Muscle layer of duodenum (tissue), 2 donors: ENCODE data around the gene CERK.

ENCODE experiments used
- H3K27ac ChIP-seq: one replicate; pipeline ENCODE4 v1.7.0; 2013; ENCODE audit warnings: mild to moderate bottlenecking, low read length
- H3K27me3 ChIP-seq: one replicate; pipeline ENCODE4 v1.7.0; 2013; ENCODE audit warnings: low read depth, mild to moderate bottlenecking, control low read depth, low read length
- H3K36me3 ChIP-seq, 2 donors: one replicate each; pipeline ENCODE4 v1.7.0; 2013; ENCODE audit warnings: low read length in 2 of 2, control low read depth in 1 of 2, mild to moderate bottlenecking in 1 of 2; ENCODE audit not compliant: insufficient read depth in 2 of 2, control insufficient read depth in 1 of 2
- H3K4me1 ChIP-seq, 2 donors: one replicate each; pipeline ENCODE4 v1.7.0; 2013; ENCODE audit warnings: low read length in 2 of 2, mild to moderate bottlenecking in 2 of 2, control low read depth in 1 of 2, moderate library complexity in 1 of 2; ENCODE audit not compliant: insufficient read depth in 2 of 2, control insufficient read depth in 1 of 2
- H3K4me3 ChIP-seq, 2 donors: one replicate each; pipeline ENCODE4 v1.7.0; 2013; ENCODE audit warnings: low read length in 2 of 2, low read depth in 1 of 2, mild to moderate bottlenecking in 1 of 2
- H3K9me3 ChIP-seq, 2 donors: one replicate each; pipeline ENCODE4 v1.7.0; 2013; ENCODE audit warnings: low read length in 2 of 2, control low read depth in 1 of 2, mild to moderate bottlenecking in 1 of 2; ENCODE audit not compliant: control insufficient read depth in 1 of 2
- donor health status: healthy.

Gene CERK

DNA sequence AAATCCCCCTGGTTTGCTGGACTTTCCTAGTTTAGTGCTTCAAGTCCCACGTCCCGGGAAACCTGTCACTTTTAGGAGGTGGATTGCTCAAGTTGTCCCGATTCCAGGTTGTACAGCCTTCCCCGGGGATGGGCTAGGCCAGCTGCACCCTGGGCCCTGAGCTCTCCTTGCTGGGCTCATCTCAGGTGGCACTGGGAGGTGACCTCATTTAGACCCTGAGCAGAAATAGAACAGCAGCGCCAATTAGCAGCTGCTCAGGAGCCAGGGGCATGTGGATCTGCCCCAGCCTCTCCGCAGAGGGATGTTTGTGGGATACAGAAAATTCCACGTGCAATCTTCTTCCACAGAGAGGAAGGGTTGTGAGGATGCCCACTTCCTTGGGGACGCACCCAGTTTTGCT lies 9.6 kb upstream of the CERK start:
- Histone ChIP-seq H3K9me3 (no peaks in the 10 kb centered on the region), H3K27ac (no peak overlapping the region), H3K4me3 (no peak overlapping the region), H3K4me1 (peaks cover 10 to 11% of the 10 kb centered on the region in 2 donors), H3K36me3 (no peaks in the 10 kb centered on the region), H3K27me3 (no peaks in the 10 kb centered on the region)

DNA sequence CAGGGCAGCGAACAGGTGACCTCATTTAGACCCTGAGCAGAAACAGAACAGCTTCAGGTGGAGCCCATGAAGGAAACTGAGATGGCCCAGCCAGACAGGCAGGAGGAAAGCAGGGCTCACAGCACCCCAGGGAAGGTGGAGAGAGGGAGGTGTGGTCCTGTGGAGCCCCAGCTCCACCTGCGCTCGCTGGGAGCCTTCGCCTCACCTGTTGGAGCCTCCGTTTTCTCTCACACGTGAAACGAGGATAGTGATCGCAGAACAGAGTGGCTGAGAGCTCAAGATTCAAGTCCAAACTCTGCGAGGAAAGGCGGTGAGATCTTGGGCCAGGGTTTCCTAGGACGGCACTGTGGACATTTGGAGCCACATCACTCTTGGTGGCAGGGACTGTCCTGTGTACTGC lies 8.6 kb upstream of the CERK start:
- H3K36me3 ChIP-seq: no peaks in the 10 kb centered on the region
- no peak overlapping the region for H3K4me3 ChIP-seq
- H3K4me1 ChIP-seq: peaks cover 10 to 11% of the 10 kb centered on the region in 2 donors
- no peak overlapping the region for H3K27ac ChIP-seq
- H3K9me3 ChIP-seq: no peaks in the 10 kb centered on the region
- no peaks in the 10 kb centered on the region for H3K27me3 ChIP-seq

DNA sequence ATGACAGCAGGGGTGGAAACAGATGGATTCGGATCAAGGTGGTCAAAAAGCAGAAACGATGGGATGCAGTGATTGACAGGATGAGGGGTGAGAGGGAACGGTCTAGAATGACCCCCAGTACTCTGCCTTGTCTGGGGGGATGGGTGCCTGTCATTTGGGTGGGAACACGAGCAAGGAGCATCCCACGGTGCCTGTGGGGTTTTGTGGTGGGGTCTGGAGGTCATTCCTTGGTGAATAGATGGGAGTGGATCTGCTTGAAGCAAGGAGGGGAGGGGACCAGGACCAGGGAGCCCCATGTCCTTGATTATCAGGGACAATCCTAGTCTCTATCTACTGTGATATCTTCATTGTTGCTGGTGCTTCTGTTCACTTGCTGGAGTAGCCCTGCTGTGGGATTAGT lies 8.1 kb upstream of the CERK start:
- peaks cover 7 to 11% of the 10 kb centered on the region in 2 donors for H3K4me1 ChIP-seq

DNA sequence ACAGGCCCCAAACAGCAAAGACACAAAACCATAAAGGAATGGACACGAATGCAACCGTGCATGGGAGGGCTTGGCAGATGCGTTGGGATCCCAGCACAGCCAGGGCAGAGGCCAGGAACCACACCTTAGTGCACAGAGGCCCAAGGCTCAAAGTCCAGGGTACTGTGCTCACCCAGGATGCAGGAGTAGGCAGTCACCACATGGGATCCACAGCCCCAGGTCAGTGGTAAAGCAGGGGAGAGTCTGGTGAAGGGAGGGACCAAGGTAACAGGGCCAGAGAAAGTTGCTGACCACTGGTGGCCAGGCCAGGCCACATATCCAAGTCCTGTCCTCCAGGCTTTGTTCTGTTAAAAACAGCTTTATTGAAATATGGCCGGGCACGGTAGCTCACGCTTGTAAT lies 6.5 kb upstream of the CERK start:
- Histone ChIP-seq H3K4me3 (no peak overlapping the region), H3K4me1 (peaks cover 2 to 14% of the 10 kb centered on the region in 2 donors), H3K9me3 (no peaks in the 10 kb centered on the region), H3K27ac (no peak overlapping the region), H3K36me3 (no peaks in the 10 kb centered on the region), H3K27me3 (no peaks in the 10 kb centered on the region)

More for the DNA sequence above, 8.1 kb upstream of the CERK start:
- no peaks in the 10 kb centered on the region for H3K9me3 ChIP-seq
- H3K27ac ChIP-seq: no peak overlapping the region
- no peaks in the 10 kb centered on the region for H3K36me3 ChIP-seq
- H3K27me3 ChIP-seq: no peaks in the 10 kb centered on the region
- H3K4me3 ChIP-seq: no peak overlapping the region

DNA sequence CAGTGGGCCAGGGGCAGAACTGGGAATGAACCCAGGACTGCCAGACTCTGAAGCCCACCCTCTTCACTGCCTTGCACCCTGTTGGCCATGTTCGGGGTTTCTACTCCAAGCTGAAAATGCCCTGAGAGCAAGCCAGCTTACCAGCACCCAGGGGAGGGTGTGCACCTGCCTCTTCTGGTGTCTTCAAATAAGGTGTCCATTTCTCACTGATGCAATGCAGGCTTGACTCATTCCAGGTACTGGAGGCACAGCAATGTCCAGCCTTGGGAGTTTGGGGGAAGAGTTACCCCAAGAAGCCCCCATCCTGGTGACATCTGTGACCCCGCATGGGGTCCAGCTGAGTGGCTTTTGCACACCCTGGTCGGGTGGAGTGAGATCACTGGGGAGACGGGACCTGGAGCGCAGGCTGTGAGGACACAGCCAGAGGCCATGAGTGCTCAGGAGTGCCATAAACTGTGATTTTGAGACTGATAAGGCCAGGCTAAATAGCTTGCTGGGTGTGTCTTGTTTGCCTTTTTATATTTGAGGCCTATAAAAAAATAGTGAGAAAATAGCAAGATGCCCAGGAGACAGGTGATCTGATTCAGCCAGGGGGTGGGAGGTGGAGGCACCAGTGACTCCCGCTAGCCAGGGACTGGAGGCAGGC lies 4.6 kb upstream of the CERK start:
- Histone ChIP-seq H3K4me3 (no peak overlapping the region), H3K9me3 (no peaks in the 10 kb centered on the region), H3K27me3 (no peaks in the 10 kb centered on the region), H3K27ac (no peak overlapping the region), H3K4me1 (peaks cover 8 to 18% of the 10 kb centered on the region in 2 donors), H3K36me3 (no peaks in the 10 kb centered on the region)

DNA sequence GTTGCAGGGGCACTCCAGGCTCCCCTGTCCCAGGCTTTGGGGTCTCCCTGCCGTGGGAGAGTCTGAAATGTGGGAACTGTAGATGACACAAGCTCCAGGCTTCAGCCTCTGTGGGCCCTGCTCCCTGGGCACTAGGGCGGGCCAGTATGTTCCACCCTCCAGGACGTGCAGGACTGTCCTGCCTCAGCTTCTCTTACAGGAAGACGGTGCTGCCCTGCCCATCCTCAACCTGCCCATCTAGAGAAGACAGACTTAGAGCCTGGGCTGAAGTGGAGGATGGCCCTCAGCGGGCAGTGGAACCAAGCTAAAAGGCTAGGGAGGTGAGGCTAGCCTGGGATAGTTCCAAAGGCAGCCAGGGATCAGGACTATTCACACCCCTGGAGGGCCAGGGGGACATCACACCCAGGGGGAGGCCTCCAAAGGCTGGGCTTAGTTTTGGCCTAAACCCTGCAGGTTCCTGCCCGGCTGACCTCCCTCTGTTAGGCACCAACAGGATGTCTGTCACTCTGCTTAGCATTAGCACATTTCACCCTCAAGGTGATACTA lies 4.0 kb upstream of the CERK start:
- peaks cover 8 to 23% of the 10 kb centered on the region in 2 donors for H3K4me1 ChIP-seq
- no peak overlapping the region for H3K27ac ChIP-seq
- H3K9me3 ChIP-seq: no peaks in the 10 kb centered on the region

DNA sequence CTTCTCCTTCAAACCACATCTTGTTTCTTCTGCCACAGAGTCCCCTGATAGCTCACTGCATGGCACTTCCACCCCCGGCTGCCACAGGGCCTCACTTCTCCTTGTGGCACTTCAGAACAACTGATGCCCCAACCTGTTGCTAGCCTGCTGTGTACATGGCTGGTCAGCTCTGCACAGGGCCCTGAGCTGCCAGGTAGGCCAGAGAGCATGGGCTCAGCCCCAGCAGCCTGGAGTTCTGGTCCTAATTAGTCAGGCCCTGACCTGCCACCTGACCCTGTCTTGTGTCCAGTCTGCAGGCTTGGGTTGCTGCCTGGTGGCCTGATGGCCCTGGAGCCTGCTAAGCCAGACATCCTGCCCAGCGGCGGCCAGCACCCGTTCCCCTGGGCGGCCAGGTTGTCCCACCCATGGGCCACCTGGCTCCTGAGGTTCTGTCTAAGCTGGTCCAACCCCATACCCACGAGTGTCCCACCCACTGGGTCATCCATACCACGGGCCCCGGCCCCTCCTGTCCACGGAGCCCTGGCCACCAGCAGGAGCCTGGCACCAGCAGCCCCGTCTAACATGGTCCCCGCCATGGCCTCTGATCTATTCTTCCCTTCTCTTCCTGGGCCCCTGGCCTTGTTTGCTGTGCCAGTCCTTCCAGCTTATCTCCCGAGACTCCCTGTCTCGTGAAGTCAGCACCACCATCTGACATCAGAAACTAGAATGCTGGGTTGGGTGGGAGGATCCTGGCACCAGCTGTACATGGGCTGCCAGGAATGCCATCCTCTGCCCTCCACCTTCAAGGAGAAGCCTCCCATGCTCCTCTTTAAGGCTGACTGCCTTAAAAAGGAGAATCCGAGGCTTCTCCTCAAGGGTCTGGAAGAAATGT lies 3.1 kb upstream of the CERK start:
- no peak overlapping the region for H3K4me3 ChIP-seq
- no peaks in the 10 kb centered on the region for H3K36me3 ChIP-seq
- H3K27me3 ChIP-seq: no peaks in the 10 kb centered on the region
- H3K27ac ChIP-seq: no peak overlapping the region
- H3K9me3 ChIP-seq: no peaks in the 10 kb centered on the region
- peaks cover 13 to 32% of the 10 kb centered on the region in 2 donors for H3K4me1 ChIP-seq

More for the DNA sequence above, 4.0 kb upstream of the CERK start:
- Histone ChIP-seq H3K4me3 (no peak overlapping the region), H3K27me3 (no peaks in the 10 kb centered on the region), H3K36me3 (no peaks in the 10 kb centered on the region)

DNA sequence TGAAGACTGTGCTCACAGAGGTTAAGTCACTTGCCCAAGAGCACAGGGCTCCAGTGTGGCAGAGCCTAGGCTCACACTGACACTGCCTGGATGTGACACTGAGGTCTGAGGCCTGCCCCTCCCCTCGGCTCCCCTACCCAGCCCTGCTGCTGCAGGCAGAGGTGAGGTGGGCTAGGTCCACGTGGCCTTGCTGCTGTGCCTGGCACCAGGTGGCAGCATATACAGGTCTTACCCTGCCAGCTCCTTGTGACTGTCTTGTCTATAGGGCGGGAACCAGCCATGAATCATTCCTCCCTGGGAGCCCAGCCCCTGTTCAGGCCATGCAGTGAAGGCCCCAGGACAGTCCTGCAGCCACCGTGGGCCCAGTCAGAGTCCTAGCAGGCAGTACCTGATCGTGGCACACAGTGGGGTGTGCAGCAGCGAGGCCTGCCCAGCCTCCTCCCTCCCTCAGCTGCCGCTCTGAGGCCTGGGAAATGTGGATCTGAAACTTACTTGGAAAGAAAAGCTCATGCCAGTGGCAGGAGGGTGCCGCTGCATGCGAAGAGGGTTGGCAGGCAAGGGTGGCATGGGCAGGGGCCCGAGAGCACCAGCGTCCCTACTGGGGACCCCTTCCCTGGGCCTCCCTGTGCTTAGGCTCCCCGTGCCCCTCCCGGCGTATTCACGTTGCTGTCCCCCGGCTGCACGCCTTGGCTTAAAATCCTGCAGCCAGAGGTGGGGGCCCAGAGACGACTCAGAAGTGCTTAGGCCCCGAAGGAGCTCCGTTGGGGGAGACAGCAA lies 1.2 kb upstream of the CERK start:
- Histone ChIP-seq H3K27me3 (no peaks in the 10 kb centered on the region), H3K36me3 (no peaks in the 10 kb centered on the region), H3K27ac (peak overlapping the region; percentile 51), H3K4me1 (peaks cover 30 to 50% of the 10 kb centered on the region in 2 donors), H3K4me3 (peak overlapping the region; percentile 53 to 78), H3K9me3 (no peaks in the 10 kb centered on the region)

DNA sequence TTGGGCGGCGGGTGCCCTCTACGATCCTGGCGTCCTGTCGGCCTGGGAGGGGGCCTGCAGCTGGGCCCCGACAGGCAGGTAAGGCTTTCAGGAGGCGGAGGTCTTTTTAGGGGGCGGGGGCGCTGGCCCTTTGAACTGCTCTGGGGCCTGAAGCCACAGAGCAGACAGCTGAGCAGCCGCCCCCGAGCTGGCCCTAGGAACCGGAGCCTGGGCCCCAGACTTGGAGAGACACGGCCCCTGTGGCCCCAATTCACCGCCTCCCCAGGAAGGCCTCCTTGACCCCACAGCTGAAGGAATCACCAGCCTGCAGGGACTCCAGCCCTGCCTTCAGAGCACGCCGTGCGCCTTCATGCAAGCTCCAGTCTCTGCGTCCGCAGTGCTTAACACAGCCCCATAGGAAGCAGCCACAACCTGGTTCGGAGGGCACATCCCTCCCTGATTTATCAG lies 618 bp upstream of the CERK start:
- no peaks in the 10 kb centered on the region for H3K27me3 ChIP-seq
- no peaks in the 10 kb centered on the region for H3K36me3 ChIP-seq
- peaks cover 32 to 54% of the 10 kb centered on the region in 2 donors for H3K4me1 ChIP-seq
- H3K27ac ChIP-seq: peak overlapping the region; percentile 51
- peak overlapping the region; percentile 53 to 78 for H3K4me3 ChIP-seq
- H3K9me3 ChIP-seq: no peaks in the 10 kb centered on the region

DNA sequence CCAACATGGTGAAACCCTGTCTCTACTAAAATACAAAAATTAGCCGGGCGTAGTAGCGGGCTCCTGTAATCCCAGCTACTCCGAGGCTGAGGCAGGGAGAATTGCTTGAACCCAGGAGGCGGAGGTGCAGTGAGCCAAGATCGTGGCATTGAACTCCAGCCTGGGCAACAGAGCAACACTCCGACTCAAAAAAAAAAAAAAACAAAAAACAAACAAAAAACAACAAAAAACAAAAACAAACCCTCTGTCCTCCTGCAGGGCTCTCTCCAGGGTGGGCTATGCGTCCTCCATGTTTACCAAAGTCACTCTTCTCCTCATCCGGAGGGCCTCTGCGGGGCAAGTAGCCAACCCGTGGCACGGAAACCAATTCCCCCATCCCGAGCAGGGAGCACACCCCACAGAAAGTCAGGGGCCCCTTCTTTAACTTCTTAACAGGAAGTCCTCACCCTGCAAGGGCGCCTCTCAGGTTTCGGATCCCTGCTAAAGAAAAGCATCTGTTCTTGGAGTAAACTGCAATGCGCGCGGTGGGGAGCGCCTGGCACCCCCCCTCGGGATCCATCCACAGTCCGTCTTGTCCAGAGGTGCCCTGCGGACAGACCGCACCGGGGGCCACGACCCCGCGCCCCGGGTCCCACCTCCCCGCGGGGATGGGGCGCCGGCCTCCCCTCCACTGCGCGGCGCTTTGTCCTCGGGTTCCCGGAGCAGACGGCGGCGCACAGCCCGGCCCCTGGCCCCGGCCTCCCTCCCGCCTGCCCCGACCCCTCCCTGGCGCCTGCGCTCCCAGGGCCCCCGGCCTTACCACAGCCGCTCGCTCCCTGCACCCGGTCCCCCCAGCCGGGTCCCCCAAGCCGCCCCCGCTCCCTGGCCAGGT lies 712 bp downstream of the CERK start:
- Histone ChIP-seq H3K4me3 (peak overlapping the region; percentile 73 to 79), H3K4me1 (peaks cover 32 to 61% of the 10 kb centered on the region in 2 donors), H3K27me3 (no peaks in the 10 kb centered on the region), H3K9me3 (no peaks in the 10 kb centered on the region), H3K36me3 (no peaks in the 10 kb centered on the region), H3K27ac (peak overlapping the region; percentile 69)
